ENCODE data around the gene GPC6.

Gene GPC6

DNA sequence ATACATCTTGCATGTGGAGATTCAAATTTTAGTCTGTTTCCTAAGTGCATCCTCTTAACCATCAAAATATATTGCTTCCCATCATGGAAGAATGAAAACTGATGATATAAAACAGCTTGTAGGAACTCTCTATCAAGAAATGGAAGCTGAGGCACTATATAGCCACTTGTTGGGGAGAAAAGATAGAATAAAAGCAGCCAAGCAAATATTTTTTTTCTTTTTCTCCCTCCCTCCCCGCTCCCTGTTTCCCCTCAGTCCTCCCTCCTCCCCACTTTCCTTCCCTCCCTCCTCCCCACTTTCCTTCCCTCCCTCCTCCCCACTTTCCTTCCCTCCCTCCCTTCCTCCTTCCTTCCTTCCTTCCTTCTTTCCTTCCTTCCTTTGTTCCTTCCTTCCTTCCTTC lies 413.8 kb downstream of the GPC6 start:
- no peak overlapping the region for H3K4me3 ChIP-seq (ENCODE audit: low read depth in 1 of 2, low read length in 2 of 2)

DNA sequence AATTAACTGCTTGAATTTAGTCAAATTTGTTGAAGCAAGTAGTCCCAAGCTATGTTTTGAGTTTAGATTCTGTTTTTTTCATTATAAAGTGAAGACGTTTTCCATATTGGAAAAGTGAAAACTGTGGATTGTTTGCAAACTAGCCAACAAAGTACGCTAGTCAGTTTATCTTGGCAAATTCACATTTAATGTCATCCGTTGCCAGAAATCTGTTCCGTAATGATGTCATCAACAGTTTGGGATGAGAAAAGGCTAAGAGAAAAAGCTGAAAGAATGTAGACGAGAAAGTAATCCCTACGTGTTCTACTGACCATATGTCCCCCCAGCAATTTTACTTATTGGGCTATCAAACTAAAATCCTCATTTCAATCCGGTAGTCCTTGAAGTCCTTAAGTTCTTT lies 419.6 kb downstream of the GPC6 start:
- Histone ChIP-seq H3K36me3 (ENCODE audit: control insufficient read depth in 1 of 2, insufficient read depth in 2 of 2, low read length in 2 of 2) (no peaks in the 10 kb centered on the region), H3K4me3 (ENCODE audit: low read depth in 1 of 2, low read length in 2 of 2) (no peak overlapping the region), H3K27me3 (ENCODE audit: control insufficient read depth in 1 of 2, insufficient read depth in 2 of 2, low read length in 2 of 2) (no peaks in the 10 kb centered on the region), H3K27ac (ENCODE audit: low read depth, low read length) (no peak overlapping the region), H3K9me3 (ENCODE audit: control insufficient read depth in 1 of 2, low read length in 2 of 2) (no peaks in the 10 kb centered on the region), H3K4me1 (ENCODE audit: control insufficient read depth in 1 of 2, insufficient read depth in 2 of 2, low read length in 2 of 2) (no peaks in the 10 kb centered on the region), H3K9ac (ENCODE audit: low read depth in 1 of 2, low read length in 2 of 2) (no peak overlapping the region)

More for the DNA sequence above, 413.8 kb downstream of the GPC6 start:
- H3K27ac ChIP-seq (ENCODE audit: low read depth, low read length), result no peak overlapping the region
- no peaks in the 10 kb centered on the region for H3K4me1 ChIP-seq (ENCODE audit: control insufficient read depth in 1 of 2, insufficient read depth in 2 of 2, low read length in 2 of 2)
- no peak overlapping the region for H3K9ac ChIP-seq (ENCODE audit: low read depth in 1 of 2, low read length in 2 of 2)
- no peaks in the 10 kb centered on the region for H3K9me3 ChIP-seq (ENCODE audit: control insufficient read depth in 1 of 2, low read length in 2 of 2)
- no peaks in the 10 kb centered on the region for H3K27me3 ChIP-seq (ENCODE audit: control insufficient read depth in 1 of 2, insufficient read depth in 2 of 2, low read length in 2 of 2)
- no peaks in the 10 kb centered on the region for H3K36me3 ChIP-seq (ENCODE audit: control insufficient read depth in 1 of 2, insufficient read depth in 2 of 2, low read length in 2 of 2)

DNA sequence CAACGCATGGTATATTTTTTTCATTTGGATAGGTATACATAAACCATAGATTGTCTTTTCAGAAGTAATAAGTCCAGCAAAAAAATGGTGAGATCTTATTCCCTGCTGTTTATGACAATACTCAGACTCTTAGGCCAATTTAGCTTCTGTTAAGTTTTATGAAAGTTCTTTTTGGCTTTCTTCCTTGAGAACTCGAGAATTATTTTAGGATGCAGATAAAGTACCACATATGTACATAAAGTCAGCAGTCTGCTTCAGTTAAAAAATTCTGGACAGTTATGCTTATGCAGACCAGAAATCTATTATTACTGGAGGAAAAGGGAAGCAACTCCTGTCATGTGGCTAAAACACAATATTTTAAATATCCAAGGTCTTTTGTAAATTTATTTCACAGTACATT lies 422.9 kb downstream of the GPC6 start:
- Histone ChIP-seq H3K9ac (ENCODE audit: low read depth in 1 of 2, low read length in 2 of 2) (no peak overlapping the region), H3K27me3 (ENCODE audit: control insufficient read depth in 1 of 2, insufficient read depth in 2 of 2, low read length in 2 of 2) (no peaks in the 10 kb centered on the region), H3K9me3 (ENCODE audit: control insufficient read depth in 1 of 2, low read length in 2 of 2) (no peaks in the 10 kb centered on the region), H3K4me1 (ENCODE audit: control insufficient read depth in 1 of 2, insufficient read depth in 2 of 2, low read length in 2 of 2) (no peaks in the 10 kb centered on the region), H3K4me3 (ENCODE audit: low read depth in 1 of 2, low read length in 2 of 2) (no peak overlapping the region), H3K27ac (ENCODE audit: low read depth, low read length) (no peak overlapping the region), H3K36me3 (ENCODE audit: control insufficient read depth in 1 of 2, insufficient read depth in 2 of 2, low read length in 2 of 2) (no peaks in the 10 kb centered on the region)

DNA sequence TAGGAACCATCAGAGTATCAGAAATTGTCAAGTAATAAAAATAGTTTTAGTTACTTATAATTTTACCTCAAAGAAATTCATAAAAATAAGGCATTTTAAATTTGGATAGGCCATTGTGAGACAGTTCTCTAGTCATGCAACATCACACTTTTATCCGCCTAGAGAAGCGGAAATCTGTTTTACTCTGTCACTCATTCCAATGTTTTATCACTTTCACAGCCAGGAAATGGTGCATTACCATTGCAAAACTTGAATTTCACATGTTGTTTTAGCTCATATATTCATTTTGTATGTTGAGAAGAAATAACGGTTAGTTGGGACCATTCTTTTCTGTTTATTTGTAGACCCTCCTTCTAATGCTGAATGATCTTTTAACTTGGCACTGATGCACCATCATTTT lies 427.2 kb downstream of the GPC6 start:
- Histone ChIP-seq H3K36me3 (ENCODE audit: control insufficient read depth in 1 of 2, insufficient read depth in 2 of 2, low read length in 2 of 2) (no peaks in the 10 kb centered on the region), H3K9ac (ENCODE audit: low read depth in 1 of 2, low read length in 2 of 2) (no peak overlapping the region), H3K4me1 (ENCODE audit: control insufficient read depth in 1 of 2, insufficient read depth in 2 of 2, low read length in 2 of 2) (no peaks in the 10 kb centered on the region)

DNA sequence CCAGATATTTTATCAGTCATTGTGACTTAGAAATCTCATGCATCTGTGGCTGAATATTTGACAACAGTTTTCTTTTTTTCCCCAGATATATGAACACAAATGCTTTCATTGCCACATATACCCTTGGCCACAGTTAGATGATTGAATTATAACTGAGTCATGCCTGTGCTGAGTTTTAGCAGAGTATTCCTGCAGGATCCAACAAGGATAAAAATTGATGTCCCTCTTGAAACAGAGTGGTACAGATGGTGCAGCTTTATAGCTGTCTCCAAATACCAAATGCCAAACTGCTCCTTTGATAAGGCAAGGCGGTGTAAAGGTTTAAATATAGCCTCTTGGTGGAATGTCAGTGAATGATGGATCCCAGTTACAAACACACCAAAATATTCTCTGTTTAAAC lies 428.5 kb downstream of the GPC6 start:
- no peak overlapping the region for H3K27ac ChIP-seq (ENCODE audit: low read depth, low read length)
- H3K36me3 ChIP-seq (ENCODE audit: control insufficient read depth in 1 of 2, insufficient read depth in 2 of 2, low read length in 2 of 2), result no peaks in the 10 kb centered on the region
- H3K4me1 ChIP-seq (ENCODE audit: control insufficient read depth in 1 of 2, insufficient read depth in 2 of 2, low read length in 2 of 2), result no peaks in the 10 kb centered on the region
- H3K9ac ChIP-seq (ENCODE audit: low read depth in 1 of 2, low read length in 2 of 2), result no peak overlapping the region
- H3K9me3 ChIP-seq (ENCODE audit: control insufficient read depth in 1 of 2, low read length in 2 of 2), result no peaks in the 10 kb centered on the region
- no peaks in the 10 kb centered on the region for H3K27me3 ChIP-seq (ENCODE audit: control insufficient read depth in 1 of 2, insufficient read depth in 2 of 2, low read length in 2 of 2)
- no peak overlapping the region for H3K4me3 ChIP-seq (ENCODE audit: low read depth in 1 of 2, low read length in 2 of 2)

More for the DNA sequence above, 427.2 kb downstream of the GPC6 start:
- H3K27ac ChIP-seq (ENCODE audit: low read depth, low read length), result no peak overlapping the region
- no peaks in the 10 kb centered on the region for H3K27me3 ChIP-seq (ENCODE audit: control insufficient read depth in 1 of 2, insufficient read depth in 2 of 2, low read length in 2 of 2)
- no peaks in the 10 kb centered on the region for H3K9me3 ChIP-seq (ENCODE audit: control insufficient read depth in 1 of 2, low read length in 2 of 2)
- no peak overlapping the region for H3K4me3 ChIP-seq (ENCODE audit: low read depth in 1 of 2, low read length in 2 of 2)

DNA sequence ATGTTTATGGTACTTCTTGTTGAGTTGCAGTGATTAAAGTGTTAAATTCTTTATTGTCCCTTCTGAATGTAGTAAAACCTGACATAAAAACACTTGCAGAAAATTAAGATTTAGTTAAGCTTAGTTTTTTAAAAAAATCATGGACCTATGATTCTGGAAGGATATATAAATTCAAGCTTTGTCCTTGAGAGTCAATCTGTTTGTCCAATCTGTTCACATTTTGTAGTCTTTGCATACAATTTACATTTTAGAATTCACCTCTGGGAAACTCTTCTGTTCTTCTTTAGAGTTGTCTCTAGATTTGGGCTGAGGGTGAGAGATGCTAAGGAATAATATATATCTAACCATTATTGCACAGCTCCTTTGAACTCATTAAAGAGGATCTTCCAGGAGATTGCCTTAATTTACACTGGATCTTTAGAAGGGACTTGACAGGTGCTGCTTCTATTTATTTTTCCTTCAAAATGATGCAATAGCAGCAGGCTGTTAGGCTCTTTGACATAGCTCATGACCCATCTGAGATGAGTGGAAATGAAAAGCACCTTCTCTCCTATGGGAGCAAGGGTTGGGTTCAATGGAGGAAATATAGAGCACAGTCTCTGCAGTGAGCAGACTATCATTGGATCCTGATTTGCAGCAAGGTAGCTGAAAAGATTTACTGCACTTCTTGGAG lies 433.9 kb downstream of the GPC6 start:
- no peaks in the 10 kb centered on the region for H3K9me3 ChIP-seq (ENCODE audit: control insufficient read depth in 1 of 2, low read length in 2 of 2)
- no peak overlapping the region for H3K27ac ChIP-seq (ENCODE audit: low read depth, low read length)
- no peaks in the 10 kb centered on the region for H3K4me1 ChIP-seq (ENCODE audit: control insufficient read depth in 1 of 2, insufficient read depth in 2 of 2, low read length in 2 of 2)
- H3K9ac ChIP-seq (ENCODE audit: low read depth in 1 of 2, low read length in 2 of 2), result no peak overlapping the region
- H3K27me3 ChIP-seq (ENCODE audit: control insufficient read depth in 1 of 2, insufficient read depth in 2 of 2, low read length in 2 of 2), result no peaks in the 10 kb centered on the region
- no peaks in the 10 kb centered on the region for H3K36me3 ChIP-seq (ENCODE audit: control insufficient read depth in 1 of 2, insufficient read depth in 2 of 2, low read length in 2 of 2)
- no peak overlapping the region for H3K4me3 ChIP-seq (ENCODE audit: low read depth in 1 of 2, low read length in 2 of 2)

DNA sequence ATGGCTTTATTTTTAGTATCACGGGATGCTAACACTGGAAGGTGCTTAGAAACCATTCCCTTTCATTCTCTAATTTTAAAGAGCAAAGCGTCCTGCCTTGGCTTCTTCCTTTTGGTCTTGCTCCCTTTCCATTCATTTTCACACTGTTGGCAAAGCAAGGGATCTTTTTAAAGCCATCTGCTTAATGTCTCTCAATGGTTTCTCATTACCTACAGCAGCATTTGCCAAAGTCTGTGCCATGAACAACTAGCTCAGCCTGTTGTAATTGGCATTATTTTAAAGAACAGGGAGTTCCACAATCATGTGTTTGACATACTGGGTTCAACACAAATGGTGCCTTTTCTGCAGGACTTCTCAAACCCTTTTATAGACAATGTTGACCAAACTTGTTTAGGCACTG lies 444.3 kb downstream of the GPC6 start:
- Histone ChIP-seq H3K27me3 (ENCODE audit: control insufficient read depth in 1 of 2, insufficient read depth in 2 of 2, low read length in 2 of 2) (no peaks in the 10 kb centered on the region), H3K27ac (ENCODE audit: low read depth, low read length) (no peak overlapping the region), H3K9me3 (ENCODE audit: control insufficient read depth in 1 of 2, low read length in 2 of 2) (no peaks in the 10 kb centered on the region), H3K4me1 (ENCODE audit: control insufficient read depth in 1 of 2, insufficient read depth in 2 of 2, low read length in 2 of 2) (no peaks in the 10 kb centered on the region), H3K36me3 (ENCODE audit: control insufficient read depth in 1 of 2, insufficient read depth in 2 of 2, low read length in 2 of 2) (no peaks in the 10 kb centered on the region), H3K9ac (ENCODE audit: low read depth in 1 of 2, low read length in 2 of 2) (no peak overlapping the region), H3K4me3 (ENCODE audit: low read depth in 1 of 2, low read length in 2 of 2) (no peak overlapping the region)

DNA sequence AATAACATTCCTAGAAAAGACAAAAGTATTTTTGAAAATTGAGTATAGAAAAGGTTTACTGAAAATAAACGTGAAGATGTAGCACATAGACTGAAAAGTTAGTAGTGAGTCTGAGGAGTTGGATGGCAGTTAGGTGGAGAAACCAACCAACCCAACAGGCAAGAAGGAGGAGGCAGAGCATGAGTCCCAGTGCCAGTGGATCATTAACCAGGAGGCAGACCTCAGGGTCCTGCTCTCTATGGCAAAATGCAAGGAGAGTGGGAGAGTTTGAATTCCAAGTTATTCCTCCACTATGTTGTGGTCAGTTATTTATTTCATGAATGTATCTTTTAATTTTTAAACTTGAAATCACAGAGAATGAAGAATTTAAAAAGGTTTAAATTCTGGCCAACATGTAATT lies 446.4 kb downstream of the GPC6 start:
- Histone ChIP-seq H3K27me3 (ENCODE audit: control insufficient read depth in 1 of 2, insufficient read depth in 2 of 2, low read length in 2 of 2) (no peaks in the 10 kb centered on the region), H3K27ac (ENCODE audit: low read depth, low read length) (no peak overlapping the region), H3K9ac (ENCODE audit: low read depth in 1 of 2, low read length in 2 of 2) (no peak overlapping the region), H3K4me3 (ENCODE audit: low read depth in 1 of 2, low read length in 2 of 2) (no peak overlapping the region), H3K9me3 (ENCODE audit: control insufficient read depth in 1 of 2, low read length in 2 of 2) (no peaks in the 10 kb centered on the region), H3K4me1 (ENCODE audit: control insufficient read depth in 1 of 2, insufficient read depth in 2 of 2, low read length in 2 of 2) (no peaks in the 10 kb centered on the region), H3K36me3 (ENCODE audit: control insufficient read depth in 1 of 2, insufficient read depth in 2 of 2, low read length in 2 of 2) (no peaks in the 10 kb centered on the region)

DNA sequence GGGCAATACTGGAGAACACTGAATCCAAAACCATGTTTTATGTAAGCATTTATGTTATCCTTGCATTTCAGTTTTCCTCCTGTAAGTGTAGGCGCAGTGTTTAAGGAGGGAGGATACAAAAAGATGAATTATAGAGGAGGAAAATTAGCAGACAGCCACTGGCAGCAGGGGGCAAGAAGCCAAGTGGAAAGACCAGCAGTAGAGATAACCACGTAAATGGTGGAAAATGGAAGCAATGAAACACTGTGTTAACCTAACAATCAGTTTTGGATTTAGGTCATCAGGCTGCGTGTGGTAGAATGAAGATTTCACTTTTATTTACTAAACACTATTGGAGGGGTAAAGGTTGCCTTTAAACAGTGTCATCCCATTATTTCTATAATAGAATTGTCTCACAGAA lies 447.3 kb downstream of the GPC6 start:
- H3K4me3 ChIP-seq (ENCODE audit: low read depth in 1 of 2, low read length in 2 of 2), result no peak overlapping the region
- H3K9me3 ChIP-seq (ENCODE audit: control insufficient read depth in 1 of 2, low read length in 2 of 2), result no peaks in the 10 kb centered on the region
- H3K27me3 ChIP-seq (ENCODE audit: control insufficient read depth in 1 of 2, insufficient read depth in 2 of 2, low read length in 2 of 2), result no peaks in the 10 kb centered on the region
- H3K4me1 ChIP-seq (ENCODE audit: control insufficient read depth in 1 of 2, insufficient read depth in 2 of 2, low read length in 2 of 2), result no peaks in the 10 kb centered on the region
- no peaks in the 10 kb centered on the region for H3K36me3 ChIP-seq (ENCODE audit: control insufficient read depth in 1 of 2, insufficient read depth in 2 of 2, low read length in 2 of 2)
- no peak overlapping the region for H3K9ac ChIP-seq (ENCODE audit: low read depth in 1 of 2, low read length in 2 of 2)
- no peak overlapping the region for H3K27ac ChIP-seq (ENCODE audit: low read depth, low read length)

DNA sequence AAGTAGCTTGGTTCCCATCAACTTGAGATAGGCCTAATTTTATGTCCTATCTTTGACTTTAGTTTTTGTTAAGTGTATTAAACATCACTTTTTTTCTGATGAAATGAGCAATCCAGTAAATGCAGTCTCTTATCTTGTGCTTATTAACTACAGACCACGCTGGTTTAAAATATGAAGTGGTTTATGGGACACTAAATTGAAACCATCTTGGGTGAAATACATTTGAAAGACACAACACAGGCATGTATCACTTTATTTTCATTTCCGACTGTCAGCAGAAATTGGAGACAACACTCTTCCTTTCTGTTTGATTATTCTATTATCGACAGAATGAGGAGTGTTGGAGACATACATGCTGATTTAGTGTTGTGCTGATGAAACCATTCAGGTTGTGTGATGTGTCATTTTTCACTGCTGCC lies 447.7 kb downstream of the GPC6 start:
- H3K4me1 ChIP-seq (ENCODE audit: control insufficient read depth in 1 of 2, insufficient read depth in 2 of 2, low read length in 2 of 2), result no peaks in the 10 kb centered on the region
- H3K4me3 ChIP-seq (ENCODE audit: low read depth in 1 of 2, low read length in 2 of 2), result no peak overlapping the region
- H3K36me3 ChIP-seq (ENCODE audit: control insufficient read depth in 1 of 2, insufficient read depth in 2 of 2, low read length in 2 of 2), result no peaks in the 10 kb centered on the region
- no peaks in the 10 kb centered on the region for H3K27me3 ChIP-seq (ENCODE audit: control insufficient read depth in 1 of 2, insufficient read depth in 2 of 2, low read length in 2 of 2)
- no peaks in the 10 kb centered on the region for H3K9me3 ChIP-seq (ENCODE audit: control insufficient read depth in 1 of 2, low read length in 2 of 2)
- no peak overlapping the region for H3K9ac ChIP-seq (ENCODE audit: low read depth in 1 of 2, low read length in 2 of 2)
- no peak overlapping the region for H3K27ac ChIP-seq (ENCODE audit: low read depth, low read length)

DNA sequence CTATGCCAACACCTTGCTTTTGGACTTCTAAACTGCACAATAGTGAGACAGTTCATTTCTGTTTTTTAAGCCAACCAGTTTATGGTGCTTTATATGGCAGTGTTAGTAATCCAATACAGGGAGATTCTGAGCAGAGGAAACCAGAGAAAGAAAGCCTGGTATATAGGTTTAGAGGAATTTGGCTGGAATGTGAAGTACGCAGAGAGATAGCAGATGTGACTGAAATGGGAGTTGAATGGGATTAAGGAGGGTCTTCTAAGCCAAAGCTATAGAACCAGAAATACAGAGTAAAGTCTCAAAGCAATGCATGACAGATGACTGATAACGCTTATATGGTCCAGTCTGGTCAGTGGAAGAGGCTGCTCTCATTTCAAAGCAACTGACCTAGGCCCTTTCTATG lies 453.7 kb downstream of the GPC6 start:
- Histone ChIP-seq H3K4me1 (ENCODE audit: control insufficient read depth in 1 of 2, insufficient read depth in 2 of 2, low read length in 2 of 2) (no peaks in the 10 kb centered on the region), H3K9me3 (ENCODE audit: control insufficient read depth in 1 of 2, low read length in 2 of 2) (no peaks in the 10 kb centered on the region), H3K27me3 (ENCODE audit: control insufficient read depth in 1 of 2, insufficient read depth in 2 of 2, low read length in 2 of 2) (no peaks in the 10 kb centered on the region), H3K36me3 (ENCODE audit: control insufficient read depth in 1 of 2, insufficient read depth in 2 of 2, low read length in 2 of 2) (no peaks in the 10 kb centered on the region), H3K27ac (ENCODE audit: low read depth, low read length) (no peak overlapping the region), H3K9ac (ENCODE audit: low read depth in 1 of 2, low read length in 2 of 2) (no peak overlapping the region), H3K4me3 (ENCODE audit: low read depth in 1 of 2, low read length in 2 of 2) (no peak overlapping the region)

Measured in duodenal mucosa (tissue), 2 donors.